GM18505 (cell line): ENCODE measurements around the gene LAMP1.
"Not testable (repeated sequence)": the region's sequence is repeated elsewhere in the genome, so short reads cannot be mapped to it uniquely, and the experiment has no call there.

Experiments used
- ATAC-seq: cut with Tn5 transposase; IDR thresholded peaks from one replicate; pipeline ENCODE4 v1.9.1; 2021; ENCODE audit not compliant: unreplicated experiment
- POLR2A ChIP-seq: IDR thresholded peaks from 4 replicates; pipeline ENCODE4 v1.6.1; 2011; ENCODE audit warnings: borderline replicate concordance; ENCODE audit not compliant: insufficient read depth, insufficient read length; ENCODE audit errors: extremely low read depth

Gene LAMP1

GRCh38 chr13:113364901-113365582 lies 68.0 kb downstream of the LAMP1 start:
- TF ChIP-seq POLR2A = no peak

GRCh38 chr13:113365583-113365970 lies 68.5 kb downstream of the LAMP1 start:
- ATAC-seq = no peak
- no peak for TF ChIP-seq POLR2A

More at GRCh38 chr13:113364901-113365582, 68.0 kb downstream of the LAMP1 start:
- ATAC-seq = no peak

- ATAC-seq = no peak
- no peak for TF ChIP-seq POLR2A
These were observed 69.0 kb downstream of the LAMP1 start for GRCh38 chr13:113365971-113366588.

DNA sequence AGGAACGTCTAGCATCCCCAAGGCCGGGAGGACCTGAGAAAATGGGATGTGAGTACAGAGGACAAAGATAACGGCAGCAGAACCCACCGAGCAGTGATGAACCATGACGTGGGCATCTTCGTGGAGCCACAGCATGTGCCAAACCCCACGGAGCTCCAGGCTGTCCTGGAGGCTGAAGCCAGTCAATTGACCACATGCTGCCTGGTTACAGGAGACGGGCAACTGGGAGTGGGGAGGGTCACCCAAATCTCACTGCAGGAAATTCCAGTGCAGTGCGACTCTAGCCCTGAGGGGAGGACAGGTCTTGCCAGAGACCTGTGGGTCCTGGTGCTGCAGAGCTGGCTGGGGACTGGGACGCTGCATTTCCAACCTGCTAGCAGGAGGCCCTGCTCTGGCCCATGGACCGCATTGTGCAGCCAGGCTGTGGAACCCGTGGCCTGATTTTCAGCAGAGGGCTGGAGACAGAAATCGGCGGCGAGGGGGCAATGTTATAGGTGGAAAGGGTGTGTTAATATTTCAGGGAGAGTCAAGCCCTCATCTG lies 70.1 kb downstream of the LAMP1 start:
- ATAC-seq = no peak
- no peak for TF ChIP-seq POLR2A

DNA sequence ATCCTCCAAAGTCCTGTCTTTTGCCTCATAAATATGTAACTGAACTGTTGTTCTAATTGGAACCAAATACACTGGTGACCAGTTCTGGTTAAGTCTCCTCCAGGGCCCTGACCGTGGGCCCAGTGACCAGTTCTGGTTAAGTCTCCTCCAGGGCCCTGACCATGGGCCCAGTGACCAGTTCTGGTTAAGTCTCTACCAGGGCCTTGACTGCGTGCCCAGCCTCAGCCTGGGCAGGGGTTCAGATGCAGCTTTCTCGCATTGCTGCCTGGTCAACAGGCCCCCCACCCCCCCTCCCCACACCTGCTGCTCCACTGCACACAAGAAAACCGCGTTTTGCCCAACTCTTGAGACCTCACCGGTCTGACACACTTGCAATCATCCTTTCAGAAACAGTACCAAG lies 70.7 kb downstream of the LAMP1 start:
- ATAC-seq = no peak
- TF ChIP-seq POLR2A = no peak

- not testable (repeated sequence) for ATAC-seq
These were observed 71.3 kb downstream of the LAMP1 start for GRCh38 chr13:113368353-113368752.

DNA sequence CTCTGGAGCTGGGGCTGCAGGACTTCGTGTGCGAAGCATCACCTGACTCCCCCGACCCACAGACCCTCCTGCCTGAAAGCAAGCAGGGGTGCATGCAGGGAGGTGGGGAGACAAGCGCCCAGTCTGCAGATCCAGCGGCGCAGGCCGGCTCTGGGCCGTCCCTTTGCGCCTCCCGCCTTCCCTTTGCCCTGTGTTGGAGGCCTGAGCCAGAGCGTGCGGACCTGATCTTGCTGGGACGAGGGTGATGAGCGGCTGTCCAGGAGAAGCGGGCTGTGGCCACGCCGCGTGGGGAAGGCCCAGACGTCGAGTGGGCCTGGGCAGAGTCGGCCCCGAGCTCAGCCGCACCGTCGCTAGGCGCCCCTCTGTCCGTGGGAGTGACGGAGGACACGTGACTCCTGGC lies 72.2 kb downstream of the LAMP1 start:
- ATAC-seq = no peak
- no peak for TF ChIP-seq POLR2A

DNA sequence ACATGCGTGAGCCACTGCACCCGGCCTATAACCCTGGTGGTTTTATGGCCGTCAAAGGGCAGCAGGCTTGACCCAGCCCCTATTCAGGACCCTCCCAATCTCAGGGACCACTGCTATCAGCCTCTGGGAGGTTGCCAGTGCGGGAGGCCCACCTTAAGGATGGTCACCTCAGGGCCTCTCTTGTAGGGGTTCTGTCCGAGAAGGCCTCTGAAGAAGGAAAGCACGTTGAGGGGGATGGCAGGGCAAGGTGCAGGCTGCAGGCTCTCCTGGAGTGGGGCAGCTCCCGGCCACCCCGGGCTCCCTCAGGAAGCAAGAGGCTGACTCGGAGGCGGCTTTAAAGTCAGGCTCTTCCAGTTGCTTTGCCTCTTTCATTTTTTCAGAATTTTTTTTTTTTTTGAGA lies 72.8 kb downstream of the LAMP1 start:
- TF ChIP-seq POLR2A = no peak
- no peak for ATAC-seq

GRCh38 chr13:113371061-113371460 lies 74.0 kb downstream of the LAMP1 start:
- TF ChIP-seq POLR2A = no peak
- ATAC-seq = no peak

GRCh38 chr13:113371701-113372100 lies 74.7 kb downstream of the LAMP1 start:
- ATAC-seq = not testable (repeated sequence)
